ENCODE data around the gene KLK7.
"Not testable (repeated sequence)": the region's sequence is repeated elsewhere in the genome, so short reads cannot be mapped to it uniquely, and the experiment has no call there.

KLK7 gene

GRCh38 chr19:50974702-50975556, 8.8 kb downstream of the KLK7 start:
- no peak for DNase-seq

- no peak for DNase-seq
These were observed 10.8 kb downstream of the KLK7 start for GRCh38 chr19:50972795-50973376.

GRCh38 chr19:50969810-50970209, 13.9 kb downstream of the KLK7 start:
- not testable (repeated sequence) for DNase-seq

- no peak for DNase-seq
These were observed 14.3 kb downstream of the KLK7 start, which contains the start of gene KLK6 for GRCh38 chr19:50969413-50969760. TSS of gene KLK6 (minus strand) at chr19:50969591. CDS start at chr19:50968104, 1,487 bp downstream.

- DNase-seq, result no peak
These were observed 14.9 kb downstream of the KLK7 start for GRCh38 chr19:50968716-50969412.

- DNase-seq, result no peak
These were observed 15.6 kb downstream of the KLK7 start for GRCh38 chr19:50967929-50968715.

- DNase-seq, result no peak
These were observed 19.5 kb downstream of the KLK7 start for GRCh38 chr19:50964266-50964665.

GRCh38 chr19:50963381-50963780, 20.3 kb downstream of the KLK7 start:
- no peak for DNase-seq

- DNase-seq, result no peak
These were observed 21.5 kb downstream of the KLK7 start for GRCh38 chr19:50962245-50962644.

- DNase-seq, result no peak
These were observed 23.8 kb downstream of the KLK7 start for GRCh38 chr19:50959731-50960500.

GRCh38 chr19:50957587-50957986, 26.1 kb downstream of the KLK7 start:
- no peak for DNase-seq

GRCh38 chr19:50952910-50953309, 30.8 kb downstream of the KLK7 start, which contains the start of gene KLK5:
TSS of gene KLK5 (minus strand) at chr19:50953038. CDS start at chr19:50952657, 381 bp downstream.
- DNase-seq, result no peak

- DNase-seq, result no peak
These were observed 33.9 kb downstream of the KLK7 start for GRCh38 chr19:50949861-50950260.

- no peak for DNase-seq
These were observed 36.6 kb downstream of the KLK7 start for GRCh38 chr19:50947123-50947522.

GRCh38 chr19:50944795-50945194, 38.9 kb downstream of the KLK7 start:
- no peak for DNase-seq

- DNase-seq, result no peak
These were observed 40.5 kb downstream of the KLK7 start for GRCh38 chr19:50943074-50943828.

- DNase-seq, result no peak
These were observed 44.1 kb downstream of the KLK7 start for GRCh38 chr19:50939596-50939995.

- no peak for DNase-seq
These were observed 50.1 kb downstream of the KLK7 start for GRCh38 chr19:50933640-50934039.

GRCh38 chr19:50932690-50933083, 51.0 kb downstream of the KLK7 start:
- DNase-seq, result no peak

GRCh38 chr19:50932018-50932689, 51.6 kb downstream of the KLK7 start:
- DNase-seq, result no peak

GRCh38 chr19:50931023-50931422, 52.7 kb downstream of the KLK7 start:
- DNase-seq, result no peak
